COLO829 (cell line): ENCODE results near the gene OR56A3.
A peak's percentile ranks its signal among the peaks of the same experiment; 100 is the strongest.

Experiments used
- DNase-seq: peaks from one replicate; pipeline ENCODE4 v3.0.0; 2012; ENCODE audit warnings: low spot score

The OR56A3 gene

DNA sequence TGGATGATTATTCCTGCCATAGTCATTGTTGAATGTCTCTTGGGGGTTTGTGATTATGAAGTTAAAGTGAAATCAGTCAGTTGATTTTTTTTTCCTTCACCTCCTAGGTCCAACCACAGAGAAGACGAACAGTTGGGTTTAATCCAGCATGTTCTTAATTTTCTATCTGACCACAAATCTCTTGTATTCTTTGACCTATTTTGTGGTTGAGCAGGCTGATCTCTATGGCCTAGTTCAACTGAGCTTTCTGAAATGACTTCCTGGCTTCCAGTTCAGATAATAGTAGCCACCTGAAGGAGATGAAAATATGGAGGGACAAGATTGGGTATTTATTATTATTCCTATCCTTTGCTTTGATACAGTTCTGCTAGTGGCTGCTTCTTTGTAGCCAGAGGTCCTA lies 31.5 kb downstream of the OR56A3 start:
- no peak for DNase-seq

DNA sequence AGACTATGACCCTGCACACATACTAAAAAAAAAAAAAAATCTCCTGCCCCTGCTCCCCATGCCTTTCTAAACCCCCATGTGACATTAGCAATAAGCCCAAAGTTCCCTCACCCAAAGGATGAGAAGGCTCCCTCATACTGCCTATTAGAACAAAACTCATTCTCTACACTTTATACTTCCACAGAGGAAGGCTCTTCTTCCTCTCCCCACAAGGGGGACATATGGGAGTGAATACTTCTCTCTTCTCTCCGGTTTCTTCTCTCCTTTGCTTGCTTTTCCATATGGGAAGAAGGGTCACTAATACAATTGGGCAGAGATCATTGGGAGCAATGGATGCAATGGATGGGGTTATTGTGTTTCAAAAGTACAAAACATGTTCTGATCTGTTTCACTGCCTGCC lies 41.4 kb downstream of the OR56A3 start:
- DNase-seq: no peak

DNA sequence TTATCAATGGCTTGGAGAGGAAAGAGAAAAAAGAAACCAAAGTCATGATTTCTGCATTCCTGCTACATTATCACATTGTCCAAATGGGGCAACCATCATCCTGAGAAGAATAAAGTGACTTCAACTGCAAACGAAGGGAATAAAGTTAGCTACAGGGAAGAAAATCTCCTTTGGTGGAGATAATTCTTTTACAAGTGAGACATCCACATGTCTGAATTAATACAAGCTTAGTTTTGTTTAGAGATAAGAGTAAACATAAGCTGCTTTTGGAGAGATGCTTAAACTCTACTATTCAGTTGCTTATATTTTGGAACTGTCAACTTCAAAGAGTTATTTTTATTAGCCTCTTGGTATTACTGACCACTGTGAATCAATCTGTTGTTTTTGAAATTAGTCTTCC lies 44.8 kb downstream of the OR56A3 start, which contains the start of gene OR52L1:
Gene OR52L1 (minus strand): TSS at position 101 of the 400 bp plus-strand sequence. CDS start 55 bp downstream, at position 46.
- no peak for DNase-seq

DNA sequence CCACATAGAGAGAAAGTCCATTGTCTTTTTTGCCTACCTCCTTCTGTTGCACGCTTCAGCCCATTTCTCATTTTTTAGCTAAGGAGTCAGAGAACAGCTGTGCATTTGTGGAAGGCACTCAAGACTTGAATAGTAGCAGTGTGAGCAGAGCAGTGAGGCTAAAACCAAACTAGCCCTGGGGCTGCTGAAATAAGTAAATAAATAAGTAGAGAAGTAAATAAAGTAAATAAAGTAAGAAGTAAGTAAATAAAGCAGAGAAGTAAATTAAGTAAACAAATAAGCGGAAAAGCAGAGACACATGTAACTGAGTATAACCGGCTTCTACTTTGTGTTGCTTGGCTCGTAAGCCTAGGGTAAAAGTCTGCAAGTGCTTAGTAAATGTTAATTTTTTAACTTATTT lies 47.2 kb downstream of the OR56A3 start:
- DNase-seq: no peak

DNA sequence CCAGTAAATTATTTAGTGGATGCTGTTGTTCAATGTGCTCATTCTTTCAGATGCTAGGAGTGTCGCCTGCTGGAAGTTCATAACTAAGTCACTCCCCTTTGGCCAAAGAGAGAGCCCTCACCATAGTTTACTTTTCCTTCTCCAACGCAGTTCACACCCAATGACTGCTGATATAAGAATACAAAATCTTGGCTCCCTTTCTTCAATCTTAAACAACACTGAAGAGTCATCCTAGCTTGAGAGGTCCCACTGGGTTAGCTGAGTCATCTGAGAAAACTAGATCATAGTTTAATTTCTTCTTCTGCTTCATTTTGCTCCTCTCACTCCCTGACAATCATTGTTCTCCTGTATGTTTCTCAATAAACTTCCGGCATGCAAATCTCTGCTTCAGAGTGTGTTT lies 50.1 kb downstream of the OR56A3 start:
- no peak for DNase-seq

DNA sequence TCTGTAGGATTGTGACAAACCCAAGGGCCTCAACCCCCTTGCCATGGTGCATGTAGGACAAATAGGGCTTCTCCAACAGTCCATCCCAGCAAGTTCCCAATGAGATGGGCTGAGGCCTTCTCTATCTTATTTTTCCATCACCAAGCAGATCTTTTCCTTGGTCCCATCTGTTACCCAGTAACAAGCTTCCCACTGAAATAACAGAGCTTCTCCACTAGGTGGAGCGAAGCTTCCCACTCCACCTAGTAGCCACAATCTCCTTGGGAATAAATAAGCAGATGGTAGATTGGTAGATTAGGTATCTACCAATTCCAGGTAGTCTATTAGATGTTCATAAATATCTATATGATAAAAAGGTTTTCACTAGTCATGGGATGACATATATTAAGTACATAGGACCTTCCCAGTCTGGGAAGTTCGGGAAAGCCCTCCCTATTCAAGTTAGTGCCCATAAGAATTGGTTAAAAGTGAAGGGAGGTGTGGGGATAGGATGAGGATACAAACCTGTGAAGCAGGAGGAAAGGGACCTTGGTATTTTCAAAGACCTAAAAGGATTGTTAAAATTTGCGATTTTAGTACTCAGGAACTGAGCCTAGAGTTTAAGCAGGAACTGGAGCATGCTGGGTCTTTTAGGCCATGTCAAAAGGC lies 50.7 kb downstream of the OR56A3 start:
- peak; percentile 56 for DNase-seq

DNA sequence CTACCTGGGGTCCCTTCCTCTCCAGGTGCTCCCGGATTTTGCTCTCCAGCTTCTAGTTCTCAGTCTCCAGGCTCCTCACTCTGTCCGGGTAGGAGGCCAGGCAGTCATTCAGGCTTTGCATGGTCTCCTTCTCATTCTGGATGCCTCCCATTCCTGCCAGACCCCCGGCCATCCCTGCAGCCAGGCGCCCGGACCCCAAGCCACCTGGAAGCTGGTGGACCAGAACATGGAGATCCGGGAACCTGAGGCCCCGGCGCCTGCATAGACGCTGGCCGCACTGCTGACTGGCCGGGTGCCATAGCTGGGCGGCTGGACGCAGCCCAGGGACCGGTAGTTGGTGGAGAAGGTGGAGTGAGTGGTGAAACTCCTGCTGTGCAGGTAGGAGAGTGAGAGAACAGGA lies 52.7 kb downstream of the OR56A3 start:
- DNase-seq: no peak
